ENCODE measurements around the gene CD86. TPM values are rescaled to one million over a fixed set of nuclear protein-coding genes. Genes with fewer than 3 reads are reported as not detected.

The CD86 gene
- total RNA-seq, 1 experiment from 2014 or later, result not detected

DNA sequence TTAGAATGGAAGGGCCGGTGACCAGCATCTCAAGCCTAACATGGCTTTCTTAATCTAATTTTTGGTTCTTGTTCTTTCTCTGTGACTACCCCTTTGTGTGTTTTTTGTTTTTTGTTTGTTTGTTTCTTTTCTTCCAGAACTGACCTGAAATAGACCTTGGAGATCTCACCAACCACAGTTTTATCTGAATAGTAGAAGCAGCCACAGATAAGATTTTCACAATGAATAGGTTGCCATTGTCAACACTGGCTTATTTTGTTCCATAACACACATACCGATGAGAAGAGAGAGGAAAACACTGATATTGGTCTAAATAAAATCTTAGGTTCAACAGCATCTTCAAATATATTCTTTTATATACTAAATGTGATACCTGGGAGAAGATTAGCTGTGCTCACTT, 44.7 kb upstream of the CD86 start:
- Histone ChIP-seq H3K9me2 (ENCODE audit: insufficient read depth) (no peaks in the 10 kb centered on the region), H4K20me1 (ENCODE audit: insufficient read depth) (no peaks in the 10 kb centered on the region), H3K4me2 (ENCODE audit: low read length) (no peak overlapping the region), H3K27me3 (ENCODE audit: insufficient read depth, low read length) (no peaks in the 10 kb centered on the region), H3K27ac (ENCODE audit: low read depth, low read length) (no peak overlapping the region), H3K36me3 (ENCODE audit: control insufficient read depth in 1 of 2, insufficient read depth in 2 of 2, low read length in 2 of 2) (no peaks in the 10 kb centered on the region), H3K9ac (ENCODE audit: low read length) (no peak overlapping the region), H3K4me3 (replicated peaks in 1 of 2; ENCODE audit: low read depth in 1 of 2, low read length in 2 of 2) (no peak overlapping the region), H3K79me2 (ENCODE audit: insufficient read depth, low read length) (no peaks in the 10 kb centered on the region), H2AFZ (ENCODE audit: low read depth, low read length, poor library complexity, severe bottlenecking) (no peak overlapping the region), H3K4me1 (ENCODE audit: control insufficient read depth in 1 of 2, insufficient read depth in 2 of 2, low read length in 2 of 2) (no peaks in the 10 kb centered on the region), H3K9me3 (ENCODE audit: control insufficient read depth in 1 of 2, insufficient read depth in 1 of 2, low read depth in 1 of 2, low read length in 2 of 2) (no peaks in the 10 kb centered on the region)
- CTCF ChIA-PET, result interaction anchor here (2.4 kb wide), 1 partner anchor 15 kb away, joined by 7 read pairs; no protein-coding TSS in a partner anchor
- no peak for ATAC-seq
- TF ChIP-seq FOSL1 (IDR thresholded peaks at IDR 0.05; ENCODE audit: low read depth) (no peak), MAX (IDR thresholded peaks at IDR 0.05) (no peak), CEBPB (IDR thresholded peaks at IDR 0.05; ENCODE audit: low read depth) (no peak), POLR2A (IDR thresholded peaks at IDR 0.05; ENCODE audit: borderline replicate concordance, extremely low read depth, insufficient read depth, insufficient read length) (no peak), EZH2phosphoT487 (IDR thresholded peaks at IDR 0.05; ENCODE audit: borderline replicate concordance) (no peak), SP1 (IDR thresholded peaks at IDR 0.05; ENCODE audit: low read depth) (no peak), SIN3A (IDR thresholded peaks at IDR 0.05; ENCODE audit: low read depth) (no peak), EZH2 (IDR thresholded peaks at IDR 0.05) (no peak), YY1 (IDR thresholded peaks at IDR 0.05; ENCODE audit: extremely low read depth, insufficient replicate concordance, low read depth, low read length) (no peak), ZNF274 (IDR thresholded peaks at IDR 0.05; ENCODE audit: low read depth, low read length) (no peak), RAD21 (IDR thresholded peaks at IDR 0.05; ENCODE audit: low read depth) (no peak), CTCF (IDR thresholded peaks at IDR 0.05 in 2 of 3, conservative IDR thresholded peaks at IDR 0.05 in 1 of 3; ENCODE audit: borderline replicate concordance in 1 of 3, insufficient read depth in 1 of 3, low read depth in 2 of 3, low read length in 2 of 3) (no peak), POLR2AphosphoS5 (IDR thresholded peaks at IDR 0.05; ENCODE audit: low read depth, low read length) (no peak), JUND (IDR thresholded peaks at IDR 0.05) (no peak), ATF3 (IDR thresholded peaks at IDR 0.05) (no peak), TCF7L2 (IDR thresholded peaks at IDR 0.05; ENCODE audit: borderline replicate concordance, extremely low read depth, insufficient read depth, insufficient read length) (no peak)
- no TSS peak for BruUV-seq (replicated peaks)
- intact Hi-C loops (cut with micrococcal nuclease), result no loop called here
- DNase-seq (ENCODE audit: low read depth, low spot score), result no peak
- RAD21 ChIA-PET (ENCODE audit: low non-redundant PET in 1 of 2, low total read pairs in 2 of 2, uncharacterized antibody in 2 of 2, unreplicated experiment in 2 of 2), result no interaction called here
- POLR2A ChIA-PET, result no interaction called here

All from HCT116 (cell line).